Measurements from ENCODE around the gene CASP1.
"Not testable (repeated sequence)": the region's sequence is repeated elsewhere in the genome, so short reads cannot be mapped to it uniquely, and the experiment has no call there.

CASP1 gene

GRCh38 chr11:105046898-105047579 is 12.1 kb upstream of the CASP1 start:
- no peak for DNase-seq (ENCODE audit: extremely low read depth in 1 of 2, low read depth in 1 of 2)

- DNase-seq (ENCODE audit: extremely low read depth in 1 of 2, low read depth in 1 of 2), result no peak
Measured at GRCh38 chr11:105045676-105046296, 10.8 kb upstream of the CASP1 start.

GRCh38 chr11:105044557-105045524 is 9.9 kb upstream of the CASP1 start, which contains the start of gene CARD16:
TSS of gene CARD16 (minus strand) at chr11:105045335. CDS start at chr11:105045297, 38 bp downstream.
- DNase-seq (ENCODE audit: extremely low read depth in 1 of 2, low read depth in 1 of 2), result not testable (repeated sequence)

GRCh38 chr11:105042178-105042577 is 7.2 kb upstream of the CASP1 start:
- DNase-seq (ENCODE audit: extremely low read depth in 1 of 2, low read depth in 1 of 2), result no peak

GRCh38 chr11:105040703-105041102 is 5.8 kb upstream of the CASP1 start:
- no peak for DNase-seq (ENCODE audit: extremely low read depth in 1 of 2, low read depth in 1 of 2)

- DNase-seq (ENCODE audit: extremely low read depth in 1 of 2, low read depth in 1 of 2), result not testable (repeated sequence)
Measured at GRCh38 chr11:105034388-105034787, 556 bp downstream of the CASP1 start.

- no peak for DNase-seq (ENCODE audit: extremely low read depth in 1 of 2, low read depth in 1 of 2)
Measured at GRCh38 chr11:105033781-105034180, 1.2 kb downstream of the CASP1 start.

GRCh38 chr11:105033343-105033742 is 1.6 kb downstream of the CASP1 start:
- DNase-seq (ENCODE audit: extremely low read depth in 1 of 2, low read depth in 1 of 2), result no peak

- no peak for DNase-seq (ENCODE audit: extremely low read depth in 1 of 2, low read depth in 1 of 2)
Measured at GRCh38 chr11:105032495-105032894, 2.4 kb downstream of the CASP1 start.

- DNase-seq (ENCODE audit: extremely low read depth in 1 of 2, low read depth in 1 of 2), result no peak
Measured at GRCh38 chr11:105027678-105028077, 7.3 kb downstream of the CASP1 start.

- no peak for DNase-seq (ENCODE audit: extremely low read depth in 1 of 2, low read depth in 1 of 2)
Measured at GRCh38 chr11:105024394-105024793, 10.6 kb downstream of the CASP1 start.

- DNase-seq (ENCODE audit: extremely low read depth in 1 of 2, low read depth in 1 of 2), result no peak
Measured at GRCh38 chr11:105023003-105023402, 11.9 kb downstream of the CASP1 start, which contains the start of gene CASP5. TSS of gene CASP5 (minus strand) at chr11:105023168. CDS start at chr11:105023136, 32 bp downstream.

- DNase-seq (ENCODE audit: extremely low read depth in 1 of 2, low read depth in 1 of 2), result no peak
Measured at GRCh38 chr11:105022527-105022926, 12.4 kb downstream of the CASP1 start.

GRCh38 chr11:105007463-105007862 is 27.5 kb downstream of the CASP1 start:
- no peak for DNase-seq (ENCODE audit: extremely low read depth in 1 of 2, low read depth in 1 of 2)

GRCh38 chr11:105005451-105005845 is 29.5 kb downstream of the CASP1 start:
- DNase-seq (ENCODE audit: extremely low read depth in 1 of 2, low read depth in 1 of 2), result no peak

- no peak for DNase-seq (ENCODE audit: extremely low read depth in 1 of 2, low read depth in 1 of 2)
Measured at GRCh38 chr11:105004021-105004420, 30.9 kb downstream of the CASP1 start.

GRCh38 chr11:105003151-105003550 is 31.8 kb downstream of the CASP1 start:
- DNase-seq (ENCODE audit: extremely low read depth in 1 of 2, low read depth in 1 of 2), result no peak

GRCh38 chr11:105000797-105001196 is 34.1 kb downstream of the CASP1 start:
- DNase-seq (ENCODE audit: extremely low read depth in 1 of 2, low read depth in 1 of 2), result peak; percentile 3 to 40

GRCh38 chr11:105000167-105000566 is 34.8 kb downstream of the CASP1 start:
- DNase-seq (ENCODE audit: extremely low read depth in 1 of 2, low read depth in 1 of 2), result no peak

GRCh38 chr11:104999721-105000120 is 35.2 kb downstream of the CASP1 start:
- DNase-seq (ENCODE audit: extremely low read depth in 1 of 2, low read depth in 1 of 2), result no peak

GRCh38 chr11:104997288-104997687 is 37.7 kb downstream of the CASP1 start:
- DNase-seq (ENCODE audit: extremely low read depth in 1 of 2, low read depth in 1 of 2), result no peak
